HG03159 (cell line): ENCODE results near the gene TTC13.

Experiments
- ATAC-seq: cut with Tn5 transposase; IDR thresholded peaks from one replicate; pipeline ENCODE4 v1.9.1; 2021; ENCODE audit warnings: mild to moderate bottlenecking, moderate library complexity; ENCODE audit not compliant: unreplicated experiment

The TTC13 gene

DNA sequence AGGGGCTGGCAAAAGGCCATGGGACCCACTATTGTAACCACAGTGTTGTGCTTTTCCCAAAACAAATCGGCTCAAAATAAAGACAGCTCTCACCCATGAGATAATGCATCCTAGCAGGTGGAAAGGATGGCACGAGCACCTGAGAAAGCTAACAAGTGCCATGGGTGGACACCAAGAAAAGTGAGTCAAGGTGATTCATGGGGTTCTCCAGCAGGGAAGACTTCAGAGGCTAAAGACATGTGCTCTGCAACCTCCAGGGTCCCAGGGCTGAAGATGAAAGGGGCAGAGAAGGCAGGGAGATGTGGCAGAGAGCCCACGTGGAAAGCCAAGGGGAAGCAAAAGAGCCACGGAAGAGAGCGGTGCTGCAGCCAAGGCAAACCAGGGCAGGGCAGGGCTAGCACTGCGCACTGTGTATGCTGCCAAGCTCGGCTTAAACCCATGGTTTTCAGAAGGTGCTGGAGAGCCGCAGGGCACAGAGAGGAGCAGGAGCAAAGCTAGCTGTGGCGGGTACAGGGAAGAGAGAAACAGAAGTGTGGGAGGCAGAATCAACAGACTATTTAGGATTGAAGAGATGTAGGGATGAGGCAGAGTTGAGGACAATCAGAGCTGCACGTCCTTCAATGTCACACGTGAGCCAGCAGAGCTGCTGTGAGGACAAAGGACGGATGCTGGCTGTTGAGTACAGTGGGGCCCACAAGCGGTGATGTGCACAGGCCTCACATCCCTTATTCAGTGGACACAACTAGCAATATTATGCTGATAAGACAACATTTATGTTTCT, 68.5 kb downstream of the TTC13 start:
- ATAC-seq, result no peak

GRCh38 chr1:230907472-230908205, 71.0 kb downstream of the TTC13 start:
- no peak for ATAC-seq

- no peak for ATAC-seq
These were observed 72.4 kb downstream of the TTC13 start for GRCh38 chr1:230906226-230906625.

- ATAC-seq, result no peak
These were observed 72.9 kb downstream of the TTC13 start for GRCh38 chr1:230905733-230906132.

DNA sequence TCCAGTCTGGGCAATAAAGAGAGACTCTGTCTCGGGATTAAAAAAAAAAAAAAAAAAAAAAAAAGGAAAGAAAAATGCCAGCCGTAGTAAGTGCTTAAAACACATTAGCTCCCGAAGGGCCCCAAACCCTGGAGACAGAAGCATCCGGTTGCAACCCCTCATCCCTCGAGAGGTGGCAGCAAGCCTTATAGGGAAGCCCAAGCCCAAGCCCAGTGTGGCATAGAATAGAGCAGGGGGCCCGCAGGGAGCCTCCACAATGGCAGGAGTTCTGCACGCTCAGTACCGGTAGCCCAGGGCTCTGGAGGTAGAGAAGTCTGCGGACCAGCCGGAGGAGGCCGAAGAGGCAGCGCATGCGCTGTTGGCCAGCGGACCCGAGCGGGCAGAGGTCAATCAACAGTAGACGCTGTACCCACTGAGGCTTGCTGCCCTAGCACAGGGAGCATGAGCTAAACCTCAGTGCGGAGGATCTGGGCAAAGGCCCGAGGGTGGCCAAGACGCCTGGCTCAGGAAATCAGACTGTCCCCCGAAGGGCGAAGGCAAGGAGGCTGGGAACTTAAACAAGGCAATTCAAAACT, 76.2 kb downstream of the TTC13 start:
- no peak for ATAC-seq

DNA sequence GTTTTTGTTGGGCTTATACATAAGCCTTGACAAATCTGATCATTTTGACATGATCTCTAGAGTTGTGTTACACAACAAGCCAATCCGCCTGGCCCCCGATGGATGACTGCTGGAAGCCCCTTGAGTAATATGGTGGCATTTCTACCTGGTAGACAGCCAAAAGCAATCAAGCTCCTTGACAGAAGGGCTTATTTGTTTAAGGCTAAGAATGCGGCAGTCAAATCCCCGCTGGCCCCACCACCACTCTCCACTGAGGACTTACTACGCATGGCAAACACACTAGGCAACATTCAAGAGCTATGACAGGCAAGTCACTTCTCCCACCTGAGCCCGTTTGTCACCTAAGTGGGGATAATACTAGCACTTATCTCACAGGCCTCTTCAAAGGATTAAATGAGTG, 77.0 kb downstream of the TTC13 start:
- no peak for ATAC-seq

- ATAC-seq, result no peak
These were observed 77.7 kb downstream of the TTC13 start for GRCh38 chr1:230900984-230901383.

DNA sequence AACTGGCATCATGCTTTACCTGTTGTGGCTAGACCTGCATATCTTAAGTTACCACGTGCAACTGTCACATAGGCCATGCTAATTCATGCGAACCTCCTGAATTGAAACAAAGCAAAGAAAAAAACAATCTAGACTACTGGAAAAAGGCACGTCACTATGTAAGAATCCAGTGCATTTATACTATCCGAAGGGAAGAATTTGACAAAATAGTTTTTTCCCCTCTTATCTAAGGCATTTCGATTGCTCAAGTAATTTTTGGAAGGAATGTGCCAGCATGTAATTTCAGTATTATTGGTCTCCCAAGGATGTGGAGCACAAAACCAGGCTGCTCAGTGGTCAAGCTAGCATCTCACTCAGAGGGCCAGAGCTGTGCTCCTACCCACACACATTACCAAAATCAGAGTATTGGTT, 78.8 kb downstream of the TTC13 start:
- ATAC-seq, result no peak

DNA sequence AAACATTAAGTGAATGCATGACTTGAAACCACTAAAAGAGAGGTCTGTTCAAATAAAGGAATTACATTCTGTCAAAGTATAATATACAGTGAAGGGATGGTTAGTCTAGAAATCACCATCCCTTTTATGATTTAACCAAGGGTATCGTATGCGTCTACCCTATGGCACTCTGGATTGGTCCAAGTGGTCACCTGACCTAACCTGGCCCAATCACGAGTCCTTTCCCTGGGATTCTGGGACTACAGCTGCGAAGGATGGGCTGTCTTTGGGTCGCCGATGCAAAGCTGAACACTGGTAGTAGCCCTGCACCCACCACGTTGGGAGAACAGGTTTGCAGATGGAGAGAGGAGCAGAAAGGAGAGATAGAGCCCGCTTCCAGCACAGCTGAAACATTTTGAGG, 79.9 kb downstream of the TTC13 start:
- ATAC-seq, result no peak

GRCh38 chr1:230898144-230898543, 80.5 kb downstream of the TTC13 start:
- ATAC-seq, result no peak

GRCh38 chr1:230896779-230897178, 81.9 kb downstream of the TTC13 start:
- ATAC-seq, result no peak

- no peak for ATAC-seq
These were observed 83.2 kb downstream of the TTC13 start for GRCh38 chr1:230895452-230895851.

DNA sequence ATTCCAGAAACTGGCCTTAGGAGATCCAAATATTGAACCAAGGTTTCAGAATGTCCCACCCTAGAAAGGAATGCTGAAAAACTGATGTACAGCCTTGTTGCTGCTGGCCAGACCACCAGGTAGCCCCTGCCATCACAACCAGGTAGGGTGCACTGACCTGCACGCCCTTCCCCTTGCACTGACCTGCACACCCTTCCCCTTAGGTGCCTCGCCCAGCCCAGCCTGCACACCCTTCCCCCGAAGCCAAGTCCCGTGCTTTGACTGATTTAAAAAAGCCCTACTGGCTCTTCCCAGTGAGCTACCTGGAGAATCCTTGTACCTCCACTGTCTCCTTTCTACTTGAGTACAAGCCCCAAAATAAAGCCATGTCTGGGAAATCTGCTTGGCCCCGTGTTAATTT, 84.0 kb downstream of the TTC13 start:
- no peak for ATAC-seq

GRCh38 chr1:230894032-230894431, 84.6 kb downstream of the TTC13 start:
- ATAC-seq, result no peak

DNA sequence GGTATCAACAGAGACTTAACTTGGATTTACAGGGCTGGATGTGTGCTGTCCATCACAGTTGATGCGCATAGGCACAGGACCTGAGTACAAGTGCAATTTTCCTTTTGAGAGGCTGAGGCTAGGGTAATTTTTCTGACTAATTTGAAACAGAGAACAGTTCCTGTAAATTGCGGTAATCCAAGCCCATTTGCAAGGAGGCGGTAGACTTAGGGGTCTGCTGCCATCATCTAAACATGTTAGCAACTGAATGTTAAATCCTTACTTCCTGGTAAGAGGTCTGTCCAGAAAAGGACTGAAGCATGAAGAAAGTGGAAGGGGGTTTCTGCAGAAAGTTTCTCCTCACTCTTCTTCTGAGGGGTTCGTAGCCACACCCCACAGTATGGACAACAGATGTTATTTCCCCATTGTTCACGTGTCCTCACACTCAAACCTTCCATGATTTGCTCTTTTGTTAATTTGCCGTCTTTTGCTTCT, 86.6 kb downstream of the TTC13 start:
- no peak for ATAC-seq

- no peak for ATAC-seq
These were observed 87.2 kb downstream of the TTC13 start for GRCh38 chr1:230891413-230891812.

DNA sequence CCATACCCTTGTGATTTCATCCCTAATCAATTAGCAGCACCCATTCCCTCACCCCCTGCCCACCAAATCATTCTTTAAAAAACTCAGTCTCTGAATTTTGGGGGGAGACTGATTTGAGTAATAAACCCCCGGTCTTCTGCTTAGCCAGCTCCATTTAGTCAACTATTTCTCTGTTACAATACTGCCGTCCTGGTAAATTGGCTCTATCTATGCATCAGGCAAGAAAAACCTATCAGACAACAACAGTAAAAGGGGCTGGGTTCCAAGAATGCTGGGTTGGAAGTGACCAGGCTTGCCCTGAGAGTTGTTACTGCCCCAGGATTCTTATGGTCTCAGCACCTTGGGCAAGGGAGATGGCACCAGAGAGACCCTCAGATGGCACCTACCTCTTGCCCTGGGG, 94.0 kb downstream of the TTC13 start:
- ATAC-seq, result no peak

DNA sequence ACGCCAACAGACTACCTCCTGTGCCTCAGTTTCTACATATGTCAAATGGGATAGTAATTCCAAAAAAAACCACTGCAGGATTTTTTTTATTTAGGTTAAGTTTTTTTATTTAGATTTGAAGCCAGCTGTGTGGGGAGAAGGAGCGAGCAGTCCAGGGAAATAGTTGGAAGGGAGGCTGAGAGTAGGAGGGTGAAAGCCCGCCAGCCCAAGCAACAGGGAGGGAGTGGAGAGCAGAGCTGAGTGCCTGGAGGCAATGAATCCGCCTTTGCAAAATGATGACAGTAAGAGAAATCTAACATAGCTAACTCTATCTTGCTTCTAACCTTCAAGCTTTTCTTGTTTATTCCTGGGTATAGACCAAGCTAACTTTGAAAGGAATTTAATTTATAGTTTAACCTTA, 94.7 kb downstream of the TTC13 start:
- ATAC-seq, result no peak

- ATAC-seq, result no peak
These were observed 98.9 kb downstream of the TTC13 start for GRCh38 chr1:230879778-230880177.

- no peak for ATAC-seq
These were observed 100.1 kb downstream of the TTC13 start for GRCh38 chr1:230878591-230878990.

DNA sequence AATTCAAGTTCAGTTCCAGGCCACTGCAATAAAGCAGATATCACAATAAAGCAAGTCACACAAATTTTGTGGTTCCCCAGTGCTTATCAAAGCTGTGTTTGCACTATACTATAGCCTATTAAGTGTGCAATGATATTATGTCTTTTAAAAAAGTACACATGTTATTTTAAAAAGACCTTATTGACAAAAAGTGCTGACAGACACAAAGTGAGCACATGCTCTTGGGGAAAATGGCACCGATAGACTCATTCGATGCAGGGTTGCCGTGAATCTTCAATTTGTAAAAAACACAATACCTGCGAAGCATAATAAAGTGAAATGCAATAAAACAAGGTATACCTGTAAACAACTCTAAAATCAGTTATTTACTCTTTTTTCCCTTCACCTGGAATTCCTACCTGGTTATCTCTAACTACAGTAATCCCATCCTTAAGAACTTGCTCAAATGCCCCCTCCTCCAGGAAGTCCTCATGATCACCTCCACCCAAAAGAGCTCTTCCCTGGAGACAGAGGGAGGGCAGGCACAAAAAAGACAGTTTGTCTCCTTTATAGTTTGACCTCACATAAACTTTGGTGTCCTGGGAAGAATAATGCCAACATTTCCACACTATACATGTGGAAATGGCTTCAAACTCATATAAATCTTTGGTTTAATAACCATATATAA, 100.6 kb downstream of the TTC13 start:
- no peak for ATAC-seq
